Ovary (tissue), 3 donors: ENCODE results near the gene POLR3GL.
"Not testable (repeated sequence)": the region's sequence is repeated elsewhere in the genome, so short reads cannot be mapped to it uniquely, and the experiment has no call there.

Source experiments
- EP300 ChIP-seq: sonication (generic); formaldehyde crosslinking; IDR thresholded peaks from one replicate; pipeline ENCODE4 v1.6.1; 2017; ENCODE audit warnings: antibody characterized with exemption
- POLR2A ChIP-seq: fragments of 450-650 bp; IDR thresholded peaks from one replicate; pipeline ENCODE4 v1.6.1; 2017; ENCODE audit warnings: antibody characterized with exemption, mild to moderate bottlenecking, moderate library complexity
- TF ChIP-seq, protein P1 (sequence below), 3 donors: fragments of 450-650 bp in 2 of 3; fragments of 200-600 bp in 1 of 3; IDR thresholded peaks; one replicate each; pipeline versions ENCODE4 v1.5.1 to v1.8.0; 2016 to 2022; ENCODE audit warnings: antibody characterized with exemption in 3 of 3, mild to moderate bottlenecking in 1 of 3
- donor health status: DM: no; HTN: no; CAD: no.

GRCh38 chr1:145920297-145920696 lies 44.2 kb upstream of the POLR3GL start:
- TF ChIP-seq, protein P1, sequence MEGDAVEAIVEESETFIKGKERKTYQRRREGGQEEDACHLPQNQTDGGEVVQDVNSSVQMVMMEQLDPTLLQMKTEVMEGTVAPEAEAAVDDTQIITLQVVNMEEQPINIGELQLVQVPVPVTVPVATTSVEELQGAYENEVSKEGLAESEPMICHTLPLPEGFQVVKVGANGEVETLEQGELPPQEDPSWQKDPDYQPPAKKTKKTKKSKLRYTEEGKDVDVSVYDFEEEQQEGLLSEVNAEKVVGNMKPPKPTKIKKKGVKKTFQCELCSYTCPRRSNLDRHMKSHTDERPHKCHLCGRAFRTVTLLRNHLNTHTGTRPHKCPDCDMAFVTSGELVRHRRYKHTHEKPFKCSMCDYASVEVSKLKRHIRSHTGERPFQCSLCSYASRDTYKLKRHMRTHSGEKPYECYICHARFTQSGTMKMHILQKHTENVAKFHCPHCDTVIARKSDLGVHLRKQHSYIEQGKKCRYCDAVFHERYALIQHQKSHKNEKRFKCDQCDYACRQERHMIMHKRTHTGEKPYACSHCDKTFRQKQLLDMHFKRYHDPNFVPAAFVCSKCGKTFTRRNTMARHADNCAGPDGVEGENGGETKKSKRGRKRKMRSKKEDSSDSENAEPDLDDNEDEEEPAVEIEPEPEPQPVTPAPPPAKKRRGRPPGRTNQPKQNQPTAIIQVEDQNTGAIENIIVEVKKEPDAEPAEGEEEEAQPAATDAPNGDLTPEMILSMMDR (IDR thresholded peaks at IDR 0.05), result not testable (repeated sequence)
- TF ChIP-seq POLR2A, EP300: not testable (repeated sequence)
